Caco-2 (cell line): ENCODE results near the gene HNMT. TPM values are rescaled to one million over a fixed set of nuclear protein-coding genes. Genes with fewer than 3 reads are reported as not detected.

Experiments used
- BruUV-seq: library from RNA; stranded (reverse); fragments of 400-500 nt; replicated peaks from 2 replicates; lab custom pipeline; 2021; lab: Mats Ljungman, UMichigan
- CTCF ChIA-PET: fragments of 300-600 bp; sonication (Branson Sonifier 250); formaldehyde crosslinking; loops from one replicate; lab custom pipeline; 2022; ENCODE audit warnings: antibody characterized with exemption; lab: Charles Lee
- POLR2A ChIA-PET: fragments of 300-600 bp; sonication (Branson Sonifier 250); formaldehyde crosslinking; loops from one replicate; lab custom pipeline; 2022; ENCODE audit warnings: antibody characterized with exemption; lab: Charles Lee
- DNase-seq, 2 experiments: peaks; one replicate each; pipeline versions ENCODE4 v3.0.0 to v3.0.0-alpha.2; 2020 to 2022
- H3K27me3 ChIP-seq: replicated peaks from 2 replicates; pipeline ENCODE4 v1.6.0; 2011; ENCODE audit warnings: low read length; ENCODE audit not compliant: control insufficient read depth, insufficient read depth
- H3K36me3 ChIP-seq: 2 replicates; pipeline ENCODE4 v1.5.1; 2011; ENCODE audit warnings: low read length; ENCODE audit not compliant: control insufficient read depth, insufficient read depth
- H3K4me1 ChIP-seq: fragments of 250-450 bp; sonication (Bioruptor Pico); 2 replicates; pipeline ENCODE4 v1.5.1; 2020; ENCODE audit warnings: mild to moderate bottlenecking
- H3K4me3 ChIP-seq: 2 replicates; pipeline ENCODE4 v1.5.1; 2011; ENCODE audit warnings: low read depth, mild to moderate bottlenecking, control low read depth, low read length
- H3K9me3 ChIP-seq: fragments of 250-450 bp; sonication (Bioruptor Pico); 2 replicates; pipeline ENCODE4 v1.5.1; 2020; ENCODE audit warnings: mild to moderate bottlenecking, moderate library complexity
- H3K27ac Mint-ChIP-seq: one replicate; pipeline ENCODE4 v1.8.0; 2022; ENCODE audit warnings: mixed read lengths; ENCODE audit not compliant: unreplicated experiment
- H3K27me3 Mint-ChIP-seq: one replicate; pipeline ENCODE4 v1.8.0; 2022; ENCODE audit warnings: mixed read lengths; ENCODE audit not compliant: insufficient read depth, unreplicated experiment
- H3K36me3 Mint-ChIP-seq: one replicate; pipeline ENCODE4 v1.8.0; 2022; ENCODE audit warnings: mild to moderate bottlenecking, mixed read lengths; ENCODE audit not compliant: insufficient read depth, unreplicated experiment
- H3K4me1 Mint-ChIP-seq: one replicate; pipeline ENCODE4 v1.8.0; 2022; ENCODE audit warnings: low read depth, mixed read lengths; ENCODE audit not compliant: unreplicated experiment
- H3K4me3 Mint-ChIP-seq: one replicate; pipeline ENCODE4 v1.8.0; 2022; ENCODE audit warnings: mild to moderate bottlenecking, moderate library complexity, mixed read lengths; ENCODE audit not compliant: unreplicated experiment
- H3K9me3 Mint-ChIP-seq: one replicate; pipeline ENCODE4 v1.8.0; 2022; ENCODE audit warnings: mixed read lengths; ENCODE audit not compliant: unreplicated experiment
- CTCF ChIP-seq, 2 experiments: fragments of 200-600 bp in 1 of 2; IDR thresholded peaks; 1 replicate in 1 of 2; 2 replicates in 1 of 2; pipeline versions ENCODE4 v1.5.1 to v1.8.0; 2011 to 2022; ENCODE audit warnings: antibody characterized with exemption in 1 of 2, control low read depth in 1 of 2, inconsistent platforms in 1 of 2, low read depth in 1 of 2, low read length in 1 of 2, mild to moderate bottlenecking in 1 of 2, moderate library complexity in 1 of 2; ENCODE audit not compliant: insufficient read depth in 1 of 2, severe bottlenecking in 1 of 2, unreplicated experiment in 1 of 2
- intact Hi-C: fragments of 100-400 bp; cut with micrococcal nuclease; formaldehyde crosslinking; loops from one replicate; pipeline ENCODE4 v1.10.0; 2022; ENCODE audit not compliant: unreplicated experiment
- total RNA-seq: library from RNA; stranded (reverse); gene quantifications from 2 replicates; pipeline ENCODE4 v1.2.3, GENCODE V29; 2022

HNMT gene
- total RNA-seq, 1 experiment from 2014 or later: 42.8 TPM

GRCh38 chr2:138032334-138032733 is 68.1 kb downstream of the HNMT start:
- no peaks in the 10 kb centered on the region for H3K27me3 Mint-ChIP-seq
- DNase-seq: no peak
- Histone ChIP-seq H3K4me3 (no peak overlapping the region), H3K36me3 (no peaks in the 10 kb centered on the region), H3K4me1 (peaks cover 40% of the 10 kb centered on the region), H3K9me3 (no peaks in the 10 kb centered on the region), H3K27me3 (no peaks in the 10 kb centered on the region)
- no peak for TF ChIP-seq CTCF (IDR thresholded peaks at IDR 0.05; ENCODE audit: insufficient read depth in 1 of 2, low read depth in 1 of 2, low read length in 1 of 2, severe bottlenecking in 1 of 2, unreplicated experiment in 1 of 2)
- CTCF ChIA-PET: interaction anchor here (1.1 kb wide), 1 partner anchor 68 kb away, joined by 6 read pairs; the partner anchor contains the start of gene HNMT
- BruUV-seq: no TSS peak
- H3K27ac Mint-ChIP-seq: no peak overlapping the region
- intact Hi-C loops: no loop called here
- peaks cover 9% of the 10 kb centered on the region for H3K9me3 Mint-ChIP-seq
- POLR2A ChIA-PET: no interaction called here
- no peaks in the 10 kb centered on the region for H3K36me3 Mint-ChIP-seq
- H3K4me3 Mint-ChIP-seq: no peak overlapping the region
- H3K4me1 Mint-ChIP-seq: peaks cover 30% of the 10 kb centered on the region

- Mint-ChIP-seq H3K4me1 (peaks cover 30% of the 10 kb centered on the region), H3K27me3 (no peaks in the 10 kb centered on the region), H3K27ac (peak overlapping the region; percentile 79), H3K36me3 (no peaks in the 10 kb centered on the region), H3K9me3 (peaks cover 9% of the 10 kb centered on the region), H3K4me3 (no peak overlapping the region)
- H3K9me3 ChIP-seq: no peaks in the 10 kb centered on the region
- ChIA-PET POLR2A (no interaction called here), CTCF (no interaction called here)
- no peak for DNase-seq
- no peak overlapping the region for H3K4me3 ChIP-seq
- H3K36me3 ChIP-seq: no peaks in the 10 kb centered on the region
- TF ChIP-seq CTCF (IDR thresholded peaks at IDR 0.05; ENCODE audit: insufficient read depth in 1 of 2, low read depth in 1 of 2, low read length in 1 of 2, severe bottlenecking in 1 of 2, unreplicated experiment in 1 of 2): no peak
- H3K4me1 ChIP-seq: peaks cover 42% of the 10 kb centered on the region
- no TSS peak for BruUV-seq
- no peaks in the 10 kb centered on the region for H3K27me3 ChIP-seq
- intact Hi-C loops: loop anchor here (2.0 kb wide), 2 partner anchors 44 to 70 kb away; no protein-coding TSS in a partner anchor
Measured at GRCh38 chr2:138034536-138034935, 70.3 kb downstream of the HNMT start.

GRCh38 chr2:138035608-138036217 is 71.4 kb downstream of the HNMT start:
- ChIA-PET POLR2A (interaction anchor here (0.6 to 1.6 kb wide), 4 partner anchors 43 to 207 kb away, joined by 3 to 13 read pairs (median 3); partner anchors contain the start of gene HNMT), CTCF (interaction anchor here (0.9 to 1.0 kb wide), 2 partner anchors 37 to 125 kb away, joined by 4 read pairs; no protein-coding TSS in a partner anchor)
- intact Hi-C loops: loop anchor here (1.0 to 2.0 kb wide), 4 partner anchors 23 to 71 kb away; partner anchors contain the start of gene HNMT
- Mint-ChIP-seq H3K36me3 (no peaks in the 10 kb centered on the region), H3K27ac (peak overlapping the region; percentile 79), H3K9me3 (peaks cover 9% of the 10 kb centered on the region), H3K4me3 (peak overlapping the region; percentile 12), H3K27me3 (no peaks in the 10 kb centered on the region), H3K4me1 (peaks cover 30% of the 10 kb centered on the region)
- Histone ChIP-seq H3K4me3 (no peak overlapping the region), H3K9me3 (no peaks in the 10 kb centered on the region), H3K36me3 (no peaks in the 10 kb centered on the region), H3K27me3 (no peaks in the 10 kb centered on the region), H3K4me1 (peaks cover 42% of the 10 kb centered on the region)
- no TSS peak for BruUV-seq
- no peak for TF ChIP-seq CTCF (IDR thresholded peaks at IDR 0.05; ENCODE audit: insufficient read depth in 1 of 2, low read depth in 1 of 2, low read length in 1 of 2, severe bottlenecking in 1 of 2, unreplicated experiment in 1 of 2)
- peak; percentile 48 to 54 for DNase-seq
